ENCODE measurements around the gene CCL23.

- no peak for TF ChIP-seq CTCF (conservative IDR thresholded peaks at IDR 0.05; ENCODE audit: low read depth, low read length)
- TF ChIP-seq EZH2 (IDR thresholded peaks at IDR 0.05; ENCODE audit: borderline replicate concordance, low read depth, low read length, poor library complexity, severe bottlenecking) = no peak
Measured at GRCh38 chr17:36066365-36066985, 48.7 kb upstream of the CCL23 start.

All from A673 (cell line).